MCF 10A (cell line): ENCODE measurements around the gene ATP2A3. TPM values are rescaled to one million over a fixed set of nuclear protein-coding genes. Genes with fewer than 3 reads are reported as not detected.

Experiments used
- BruUV-seq: library from RNA; stranded (reverse); fragments of 400-500 nt; replicated peaks from 2 replicates; lab custom pipeline; 2021; lab: Mats Ljungman, UMichigan
- CTCF ChIA-PET: fragments of 300-600 bp; sonication (Branson Sonifier 250); formaldehyde crosslinking; extraction: SDS; loops from one replicate; lab custom pipeline; 2021; ENCODE audit warnings: antibody characterized with exemption, inconsistent platforms; lab: Yijun Ruan, JAX
- POLR2A ChIA-PET: fragments of 300-600, 350-650 bp; sonication (Branson Sonifier 250); formaldehyde crosslinking; extraction: SDS; loops from one replicate; lab custom pipeline; 2020; ENCODE audit warnings: antibody characterized with exemption, inconsistent platforms; lab: Yijun Ruan, JAX
- DNase-seq: peaks from one replicate; pipeline ENCODE4 v3.0.0-alpha.2; 2018; ENCODE audit not compliant: unreplicated experiment
- H3K27ac Mint-ChIP-seq: one replicate; pipeline ENCODE4 v1.8.0; 2022; ENCODE audit warnings: mild to moderate bottlenecking, low read depth, mixed read lengths; ENCODE audit not compliant: unreplicated experiment
- H3K27me3 Mint-ChIP-seq: one replicate; pipeline ENCODE4 v1.8.0; 2022; ENCODE audit warnings: mixed read lengths; ENCODE audit not compliant: insufficient read depth, unreplicated experiment
- H3K36me3 Mint-ChIP-seq: one replicate; pipeline ENCODE4 v1.8.0; 2022; ENCODE audit warnings: mild to moderate bottlenecking, moderate library complexity, mixed read lengths; ENCODE audit not compliant: insufficient read depth, unreplicated experiment
- H3K4me1 Mint-ChIP-seq: one replicate; pipeline ENCODE4 v1.8.0; 2022; ENCODE audit warnings: mixed read lengths; ENCODE audit not compliant: insufficient read depth, unreplicated experiment
- H3K4me3 Mint-ChIP-seq: one replicate; pipeline ENCODE4 v1.8.0; 2022; ENCODE audit warnings: mild to moderate bottlenecking, moderate library complexity, mixed read lengths; ENCODE audit not compliant: unreplicated experiment
- H3K9me3 Mint-ChIP-seq: one replicate; pipeline ENCODE4 v1.8.0; 2022; ENCODE audit warnings: mixed read lengths; ENCODE audit not compliant: unreplicated experiment
- CTCF ChIP-seq: fragments of 200-600 bp; IDR thresholded peaks from one replicate; pipeline ENCODE4 v1.8.0; 2022; ENCODE audit warnings: antibody characterized with exemption, mild to moderate bottlenecking; ENCODE audit not compliant: unreplicated experiment
- intact Hi-C: fragments of 100-400 bp; cut with micrococcal nuclease; formaldehyde crosslinking; loops from 2 replicates; pipeline ENCODE4 v1.14.1; 2022
- total RNA-seq: library from RNA; stranded (reverse); gene quantifications from 2 replicates; pipeline ENCODE4 v1.2.3, GENCODE V29; 2022

ATP2A3 gene
- total RNA-seq, 1 experiment from 2014 or later, result not detected

GRCh38 chr17:3982541-3983017 lies 18.3 kb upstream of the ATP2A3 start:
- no peak for TF ChIP-seq CTCF
- no TSS peak for BruUV-seq
- Mint-ChIP-seq H3K27ac (no peak overlapping the region), H3K27me3 (no peaks in the 10 kb centered on the region), H3K4me1 (no peaks in the 10 kb centered on the region), H3K9me3 (peaks cover 6% of the 10 kb centered on the region), H3K4me3 (no peak overlapping the region), H3K36me3 (no peaks in the 10 kb centered on the region)
- intact Hi-C loops, result loop anchor here (1.0 kb wide), 1 partner anchor 23 kb away; no protein-coding TSS in a partner anchor
- CTCF ChIA-PET, result interaction anchor here (0.5 kb wide), 1 partner anchor 51 kb away, joined by 3 read pairs; no protein-coding TSS in a partner anchor
- DNase-seq, result no peak
- POLR2A ChIA-PET, result no interaction called here

- Mint-ChIP-seq H3K4me3 (no peak overlapping the region), H3K4me1 (peaks cover 1% of the 10 kb centered on the region), H3K27me3 (no peaks in the 10 kb centered on the region), H3K9me3 (peaks cover 6% of the 10 kb centered on the region), H3K36me3 (no peaks in the 10 kb centered on the region), H3K27ac (no peak overlapping the region)
- intact Hi-C loops, result loop anchor here (1.0 kb wide), 1 partner anchor 23 kb away; no protein-coding TSS in a partner anchor
- no peak for TF ChIP-seq CTCF
- no peak for DNase-seq
- no TSS peak for BruUV-seq
- ChIA-PET POLR2A (no interaction called here), CTCF (no interaction called here)
These were observed 17.9 kb upstream of the ATP2A3 start for GRCh38 chr17:3982113-3982512.

GRCh38 chr17:3981455-3981854 lies 17.2 kb upstream of the ATP2A3 start:
- Mint-ChIP-seq H3K4me1 (peaks cover 6% of the 10 kb centered on the region), H3K36me3 (no peaks in the 10 kb centered on the region), H3K27me3 (no peaks in the 10 kb centered on the region), H3K9me3 (peaks cover 6% of the 10 kb centered on the region), H3K4me3 (no peak overlapping the region), H3K27ac (no peak overlapping the region)
- no peak for DNase-seq
- intact Hi-C loops, result no loop called here
- no TSS peak for BruUV-seq
- TF ChIP-seq CTCF, result no peak
- ChIA-PET POLR2A (no interaction called here), CTCF (no interaction called here)

- intact Hi-C loops, result no loop called here
- no TSS peak for BruUV-seq
- peaks cover 6% of the 10 kb centered on the region for H3K4me1 Mint-ChIP-seq
- TF ChIP-seq CTCF, result no peak
- peaks cover 6% of the 10 kb centered on the region for H3K9me3 Mint-ChIP-seq
- DNase-seq, result no peak
- H3K4me3 Mint-ChIP-seq, result no peak overlapping the region
- H3K27me3 Mint-ChIP-seq, result no peaks in the 10 kb centered on the region
- no peaks in the 10 kb centered on the region for H3K36me3 Mint-ChIP-seq
- ChIA-PET POLR2A (no interaction called here), CTCF (interaction anchor here (0.7 kb wide), 1 partner anchor 243 kb away, joined by 3 read pairs; no protein-coding TSS in a partner anchor)
- no peak overlapping the region for H3K27ac Mint-ChIP-seq
These were observed 16.3 kb upstream of the ATP2A3 start for GRCh38 chr17:3980381-3981014.
